ENCODE data around the gene GASK1A. TPM values are rescaled to one million over a fixed set of nuclear protein-coding genes. Genes with fewer than 3 reads are reported as not detected.

The GASK1A gene
- total RNA-seq, 2 donors from 2014 or later: not detected

DNA sequence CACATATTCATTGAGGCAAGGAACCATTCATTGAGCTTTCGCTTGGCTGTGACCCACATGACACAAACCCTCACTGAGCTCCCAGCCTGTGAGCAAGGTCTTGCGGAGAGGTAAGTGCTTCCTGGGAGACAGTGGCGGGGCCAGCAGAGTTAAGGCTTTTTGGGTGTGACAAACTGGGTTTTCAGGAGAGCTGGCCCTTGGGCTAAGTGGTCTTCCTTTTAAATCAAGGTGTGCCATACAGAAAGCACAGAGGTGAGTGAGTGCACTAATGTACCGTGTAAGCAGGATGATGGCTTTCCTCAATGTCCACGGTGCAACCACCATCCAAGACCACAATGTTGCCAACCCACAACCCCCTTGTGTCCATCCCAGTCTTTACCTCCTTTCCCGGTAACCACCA is 98.2 kb downstream of the GASK1A start:
- Mint-ChIP-seq H3K36me3 (peaks cover 28 to 30% of the 10 kb centered on the region in 2 donors), H3K27ac (no peak overlapping the region), H3K9me3 (no peaks in the 10 kb centered on the region)
- ATAC-seq (no peak), DNase-seq (ENCODE audit: low spot score in 2 of 2) (no peak)

DNA sequence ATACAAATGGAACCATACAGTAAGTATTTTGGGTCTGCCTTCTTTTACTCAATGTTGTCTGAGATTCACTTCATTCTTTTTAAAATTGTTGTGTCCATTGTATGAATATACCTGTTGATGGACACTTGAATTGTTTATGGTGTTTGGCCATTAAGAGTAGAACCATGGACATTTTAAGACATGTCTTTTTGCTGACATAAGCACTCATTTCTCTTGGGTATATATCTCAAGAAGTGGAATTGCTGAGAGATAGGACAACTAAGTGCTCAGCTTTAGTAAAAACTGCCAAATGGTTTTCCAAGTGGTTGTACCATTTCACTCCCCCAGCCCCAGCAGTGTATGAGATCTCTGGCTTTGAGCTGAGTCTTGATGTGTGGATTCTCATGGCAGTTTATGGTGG is 98.6 kb downstream of the GASK1A start:
- no peak for ATAC-seq
- Mint-ChIP-seq H3K27ac (no peak overlapping the region), H3K9me3 (no peaks in the 10 kb centered on the region), H3K36me3 (peaks cover 28 to 34% of the 10 kb centered on the region in 2 donors)
- DNase-seq (ENCODE audit: low spot score in 2 of 2): no peak

DNA sequence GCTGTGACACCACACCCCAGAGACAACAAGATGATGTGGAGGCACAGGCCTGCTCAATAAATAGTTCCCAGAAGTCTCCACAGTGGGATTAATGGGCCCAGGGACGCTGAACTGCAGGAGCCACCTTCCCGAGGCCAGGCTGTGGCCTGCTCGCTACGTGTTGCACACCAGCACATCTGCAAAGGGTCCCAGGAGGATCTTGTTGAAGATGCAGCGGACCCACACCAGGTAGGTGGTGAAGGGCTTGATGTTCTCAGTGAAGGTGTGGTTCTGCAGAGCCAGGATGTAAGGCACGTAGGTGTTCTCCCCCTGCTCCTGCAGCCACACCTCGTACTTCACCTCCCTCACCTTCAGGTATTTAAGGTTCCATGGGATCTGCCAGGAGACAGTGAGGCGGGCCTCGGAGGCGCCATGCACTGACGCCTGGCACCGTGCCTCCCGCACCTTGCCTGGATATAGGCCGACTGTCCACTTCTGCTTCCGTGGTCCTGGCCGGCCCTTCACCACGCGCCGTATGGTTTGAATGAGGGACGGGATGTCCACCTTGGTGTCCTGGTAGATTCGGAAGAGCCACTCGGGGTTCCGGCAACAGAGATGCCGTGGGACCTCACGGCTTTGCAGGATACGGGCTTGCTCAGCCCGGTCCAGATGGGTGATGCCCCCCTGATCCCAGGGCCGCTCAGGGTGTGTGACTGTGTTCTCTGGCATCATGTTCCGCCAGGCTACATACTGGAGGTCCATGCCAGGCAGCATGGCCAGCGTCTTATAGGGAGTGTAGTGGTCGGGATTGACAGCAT is 100.6 kb downstream of the GASK1A start:
- no peak overlapping the region for H3K27ac Mint-ChIP-seq
- ATAC-seq (no peak), DNase-seq (ENCODE audit: low spot score in 2 of 2) (no peak)
- peaks cover 0 to 6% of the 10 kb centered on the region in 2 donors for H3K9me3 Mint-ChIP-seq
- peaks cover 34 to 51% of the 10 kb centered on the region in 2 donors for H3K36me3 Mint-ChIP-seq

DNA sequence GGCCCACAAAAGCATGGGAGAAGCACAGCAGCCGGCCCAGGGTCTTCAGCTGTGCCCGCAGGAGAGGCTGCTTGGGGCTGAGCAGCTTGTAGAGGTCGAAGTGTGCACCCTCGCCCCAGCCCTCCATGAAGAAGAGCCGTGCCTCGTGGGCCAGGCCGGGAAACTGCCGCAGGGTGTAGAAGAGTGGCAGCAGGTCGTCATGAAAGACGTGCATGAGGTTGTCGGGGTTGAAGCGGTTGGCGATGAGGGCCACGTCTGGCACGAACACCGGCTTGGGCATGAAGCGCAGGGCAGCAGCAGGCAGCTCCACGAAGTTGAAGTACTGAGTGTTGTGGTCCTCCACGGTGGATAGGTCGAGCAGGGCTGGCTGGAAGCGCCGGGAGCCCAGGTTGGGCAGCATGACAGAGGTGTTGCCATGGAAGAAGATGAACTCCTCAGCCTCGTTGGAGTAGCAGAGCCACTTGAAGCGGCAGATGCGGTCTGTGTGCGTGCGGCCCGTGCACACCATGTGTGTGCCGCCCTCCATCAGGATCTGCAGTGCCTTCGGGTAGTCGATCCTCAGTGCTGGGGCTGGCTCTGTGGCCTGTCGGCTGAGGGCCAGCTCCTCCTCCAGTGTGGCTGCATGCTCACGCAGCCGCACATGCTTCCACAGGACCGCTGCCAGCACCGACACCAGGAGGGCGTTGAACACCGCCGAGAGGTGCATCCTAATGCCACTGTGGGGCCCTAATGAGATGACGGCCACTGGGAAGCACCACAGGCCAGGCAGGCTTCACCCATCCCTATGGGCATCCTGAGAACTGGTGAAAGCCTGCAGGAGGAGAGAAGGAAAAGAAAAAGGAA is 101.8 kb downstream of the GASK1A start:
- no peak for DNase-seq (ENCODE audit: low spot score in 2 of 2)
- H3K9me3 Mint-ChIP-seq: peaks cover 0 to 9% of the 10 kb centered on the region in 2 donors
- peaks cover 38 to 55% of the 10 kb centered on the region in 2 donors for H3K36me3 Mint-ChIP-seq
- H3K27ac Mint-ChIP-seq: peak overlapping the region in 1 of 2 donors; percentile 66
- no peak for ATAC-seq

DNA sequence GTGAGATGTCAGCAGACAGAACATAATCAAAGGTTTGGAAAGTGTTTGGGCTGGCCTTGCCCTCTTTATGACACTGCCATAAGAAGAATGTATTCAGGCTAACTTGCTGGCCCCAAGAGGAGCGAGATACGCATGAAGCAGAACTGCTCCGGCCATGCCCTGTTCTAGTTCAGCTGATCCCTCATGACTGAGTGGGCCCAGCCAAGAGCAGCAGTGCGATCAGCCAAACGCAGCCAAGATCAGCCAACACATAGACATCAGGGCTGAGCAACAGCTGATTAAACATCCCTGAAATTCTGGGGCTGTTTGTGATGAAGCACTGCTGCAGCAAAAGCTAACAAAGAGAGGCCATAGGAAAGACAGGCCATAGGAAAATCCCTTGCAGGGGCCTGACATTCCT is 102.7 kb downstream of the GASK1A start:
- no peak for ATAC-seq
- H3K36me3 Mint-ChIP-seq: peaks cover 38 to 55% of the 10 kb centered on the region in 2 donors

DNA sequence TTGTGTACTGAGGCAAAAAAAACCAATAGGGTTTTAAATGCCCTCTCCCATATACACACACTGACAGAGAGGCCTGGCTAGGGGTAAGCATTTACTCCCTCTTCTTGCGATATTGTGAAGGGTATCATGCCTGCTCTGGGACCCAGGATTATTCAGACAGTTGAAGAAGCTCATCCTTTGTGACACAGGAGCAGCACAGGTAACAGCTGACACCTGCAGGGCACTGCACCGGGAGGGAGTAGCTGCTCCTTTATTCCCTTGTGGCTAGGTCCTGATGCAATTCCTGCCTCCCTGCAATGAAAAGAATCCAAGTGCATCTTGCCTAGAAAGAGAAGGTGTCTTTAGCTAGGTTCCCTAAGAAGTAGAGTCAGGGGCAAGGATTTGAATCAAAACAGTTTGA is 103.3 kb downstream of the GASK1A start:
- Mint-ChIP-seq H3K9me3 (peaks cover 0 to 9% of the 10 kb centered on the region in 2 donors), H3K27ac (no peak overlapping the region), H3K36me3 (peaks cover 38 to 55% of the 10 kb centered on the region in 2 donors)
- ATAC-seq (no peak), DNase-seq (ENCODE audit: low spot score in 2 of 2) (no peak)

More for the DNA sequence above, 102.7 kb downstream of the GASK1A start:
- Mint-ChIP-seq H3K9me3 (peaks cover 0 to 9% of the 10 kb centered on the region in 2 donors), H3K27ac (no peak overlapping the region)
- no peak for DNase-seq (ENCODE audit: low spot score in 2 of 2)

DNA sequence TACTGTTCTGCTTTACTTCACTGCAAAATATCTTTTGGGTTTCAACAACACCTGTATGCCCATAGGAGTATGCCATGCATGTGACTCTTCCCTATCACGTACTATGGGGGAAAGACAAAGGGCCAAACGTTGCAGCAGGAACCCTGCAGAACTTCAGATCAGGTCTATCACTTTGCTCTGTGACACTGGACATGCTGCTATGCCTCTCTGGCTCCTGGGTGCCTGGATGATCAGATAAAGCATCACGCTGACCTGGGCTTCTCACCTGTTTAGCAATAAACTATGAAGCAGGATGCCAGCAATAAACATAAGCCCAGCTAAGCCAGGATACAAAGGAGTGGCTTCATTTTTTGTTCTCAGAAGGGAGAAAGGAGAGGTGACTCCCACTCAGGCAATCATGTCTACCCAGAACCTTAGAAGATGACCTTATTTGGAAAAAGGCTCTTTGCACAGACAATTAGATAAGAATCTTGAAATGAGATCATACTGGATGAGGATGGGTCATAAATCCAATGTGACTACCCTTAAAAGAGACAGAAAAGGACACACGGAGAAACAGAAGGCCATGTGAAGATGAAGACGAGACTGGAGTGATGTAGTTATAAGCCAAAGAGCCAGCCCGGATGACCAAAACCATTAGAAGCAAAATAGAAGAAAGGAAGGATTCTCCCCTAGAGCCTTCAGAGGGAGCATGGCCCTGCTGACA is 107.5 kb downstream of the GASK1A start:
- no peak for ATAC-seq

DNA sequence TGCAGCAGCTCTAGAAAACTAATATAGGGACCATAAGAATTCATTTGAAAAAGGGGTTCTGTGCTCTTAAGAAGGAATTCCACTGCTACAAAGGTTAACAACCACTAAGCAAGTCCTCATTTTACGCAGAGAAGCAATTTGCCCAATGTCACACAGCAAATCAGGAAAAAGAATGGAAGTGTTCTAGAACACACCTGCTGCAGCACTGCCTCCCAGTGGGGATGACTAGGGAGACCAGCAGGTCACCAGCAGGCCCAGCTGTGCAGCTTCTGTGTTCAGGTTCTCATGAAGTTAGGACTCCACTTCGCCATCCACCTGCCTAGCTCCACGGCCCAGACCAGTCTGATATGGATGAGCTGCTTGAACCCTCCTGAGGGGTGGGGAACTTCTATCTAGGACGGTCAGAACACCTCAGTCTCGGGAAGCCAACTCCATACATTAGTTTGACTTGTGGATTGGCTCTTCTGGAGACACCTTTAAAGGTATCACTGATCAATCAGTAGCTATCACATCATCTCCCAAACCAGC is 108.2 kb downstream of the GASK1A start:
- no peak for ATAC-seq
- Mint-ChIP-seq H3K36me3 (peaks cover 9 to 24% of the 10 kb centered on the region in 2 donors), H3K27ac (no peak overlapping the region), H3K9me3 (peaks cover 0 to 9% of the 10 kb centered on the region in 2 donors)
- DNase-seq (ENCODE audit: low spot score in 2 of 2): no peak

More for the DNA sequence above, 107.5 kb downstream of the GASK1A start:
- Mint-ChIP-seq H3K36me3 (peaks cover 9 to 26% of the 10 kb centered on the region in 2 donors), H3K27ac (no peak overlapping the region), H3K9me3 (peaks cover 0 to 9% of the 10 kb centered on the region in 2 donors)
- DNase-seq (ENCODE audit: low spot score in 2 of 2): no peak

DNA sequence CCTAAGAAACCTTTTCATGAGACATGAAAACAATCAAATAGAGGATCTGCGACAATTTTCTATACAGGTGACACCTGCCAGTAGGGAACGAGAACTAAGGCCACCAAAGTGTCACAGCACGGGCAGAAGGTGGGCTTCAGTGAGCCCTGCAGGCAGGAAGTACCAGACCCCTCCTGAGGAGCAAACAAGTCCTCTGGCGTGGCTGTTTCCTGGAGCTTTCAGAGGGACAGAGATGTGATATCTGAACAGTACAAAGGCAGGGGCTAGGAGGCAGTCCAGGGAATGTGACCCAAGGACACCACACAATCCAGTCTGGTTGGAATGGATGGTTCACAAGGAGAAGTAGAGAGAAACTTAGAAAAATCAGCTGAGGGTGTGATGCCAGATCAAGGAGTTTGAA is 110.0 kb downstream of the GASK1A start:
- no peak for ATAC-seq
- Mint-ChIP-seq H3K36me3 (peaks cover 4 to 10% of the 10 kb centered on the region in 2 donors), H3K27ac (no peak overlapping the region), H3K9me3 (peaks cover 0 to 6% of the 10 kb centered on the region in 2 donors)
- no peak for DNase-seq (ENCODE audit: low spot score in 2 of 2)

DNA sequence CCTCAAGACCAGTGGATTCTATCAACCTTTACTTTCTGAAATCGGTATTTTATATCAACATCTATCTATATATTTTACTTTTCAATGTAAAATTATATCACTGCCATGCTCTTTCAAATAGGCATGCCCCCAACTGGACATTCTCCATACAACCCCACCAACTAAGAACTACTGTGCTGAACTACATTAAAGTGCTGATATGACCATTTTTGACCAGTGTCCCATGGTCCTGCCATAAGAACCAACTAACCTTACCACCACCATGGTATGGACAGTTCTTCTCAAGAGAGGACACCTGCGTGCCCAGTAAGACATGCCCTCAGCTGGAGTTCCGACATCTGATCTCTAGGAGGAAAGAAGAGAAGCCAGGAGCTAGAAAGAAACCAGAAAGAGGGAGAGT is 111.1 kb downstream of the GASK1A start:
- no peaks in the 10 kb centered on the region for H3K9me3 Mint-ChIP-seq
- no peak for DNase-seq (ENCODE audit: low spot score in 2 of 2)
- no peak for ATAC-seq
- H3K27ac Mint-ChIP-seq: no peak overlapping the region
- H3K36me3 Mint-ChIP-seq: no peaks in the 10 kb centered on the region

DNA sequence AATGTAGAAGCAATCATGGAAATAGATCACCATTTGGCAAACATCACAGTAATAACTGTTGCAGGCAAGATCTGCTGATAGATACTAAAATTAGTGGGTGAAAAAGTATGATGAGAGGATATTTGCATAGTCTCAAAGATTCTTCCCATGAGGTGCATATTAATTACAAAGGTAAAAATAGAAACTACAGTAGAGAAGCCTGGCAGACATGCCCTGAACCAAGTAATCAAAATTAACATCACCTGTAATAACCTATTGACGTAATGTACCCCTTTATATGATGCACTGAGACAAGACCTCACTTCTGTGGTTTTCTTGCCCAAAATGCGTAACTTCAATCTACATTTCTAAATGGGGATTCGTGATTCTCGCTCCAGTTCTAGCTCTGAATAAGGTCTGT is 112.4 kb downstream of the GASK1A start:
- H3K36me3 Mint-ChIP-seq: no peaks in the 10 kb centered on the region
- H3K9me3 Mint-ChIP-seq: no peaks in the 10 kb centered on the region
- no peak overlapping the region for H3K27ac Mint-ChIP-seq
- DNase-seq (ENCODE audit: low spot score in 2 of 2) (no peak), ATAC-seq (no peak)

DNA sequence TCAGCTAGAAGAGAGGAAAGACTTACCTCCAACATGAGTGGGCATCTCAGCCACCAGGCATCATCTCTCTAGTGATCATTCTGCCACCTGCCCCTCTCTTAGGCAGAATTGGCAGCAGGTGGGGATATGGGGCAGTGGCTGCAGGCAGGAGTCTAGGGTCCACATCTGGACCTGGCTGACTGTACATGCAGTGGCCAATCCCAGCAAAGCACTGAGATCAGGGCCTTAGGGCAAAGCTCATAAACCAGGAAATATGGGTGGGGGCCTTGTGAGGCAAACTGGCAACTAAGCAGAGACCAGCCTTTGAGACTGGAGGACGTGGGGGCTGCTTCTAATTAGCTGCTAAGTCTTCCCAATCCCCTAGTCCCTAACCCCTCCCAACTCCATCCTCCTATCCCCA is 113.9 kb downstream of the GASK1A start:
- DNase-seq (ENCODE audit: low spot score in 2 of 2): no peak
- no peaks in the 10 kb centered on the region for H3K9me3 Mint-ChIP-seq
- no peak for ATAC-seq
- H3K27ac Mint-ChIP-seq: no peak overlapping the region
- H3K36me3 Mint-ChIP-seq: no peaks in the 10 kb centered on the region

DNA sequence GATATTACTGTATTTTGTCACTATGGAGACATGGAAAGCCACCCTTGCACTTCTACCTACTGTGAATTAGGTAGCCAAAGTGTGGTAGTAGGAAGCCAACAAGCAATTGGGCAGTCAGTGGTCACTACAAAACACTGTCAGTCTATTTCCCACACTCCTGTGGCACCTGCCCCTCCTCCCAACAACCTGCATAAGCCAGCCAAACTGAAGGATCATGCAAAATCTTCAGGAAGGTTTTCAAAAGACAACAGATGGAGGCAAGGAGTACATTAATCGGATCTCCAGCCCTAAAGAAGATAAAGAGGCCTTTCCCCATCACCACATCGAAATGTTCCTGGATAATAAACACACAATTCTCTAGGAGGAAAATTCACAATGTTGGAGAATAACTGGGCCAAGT is 114.9 kb downstream of the GASK1A start:
- DNase-seq (ENCODE audit: low spot score in 2 of 2) (no peak), ATAC-seq (no peak)
- H3K27ac Mint-ChIP-seq: no peak overlapping the region
- H3K9me3 Mint-ChIP-seq: no peaks in the 10 kb centered on the region
- no peaks in the 10 kb centered on the region for H3K36me3 Mint-ChIP-seq

DNA sequence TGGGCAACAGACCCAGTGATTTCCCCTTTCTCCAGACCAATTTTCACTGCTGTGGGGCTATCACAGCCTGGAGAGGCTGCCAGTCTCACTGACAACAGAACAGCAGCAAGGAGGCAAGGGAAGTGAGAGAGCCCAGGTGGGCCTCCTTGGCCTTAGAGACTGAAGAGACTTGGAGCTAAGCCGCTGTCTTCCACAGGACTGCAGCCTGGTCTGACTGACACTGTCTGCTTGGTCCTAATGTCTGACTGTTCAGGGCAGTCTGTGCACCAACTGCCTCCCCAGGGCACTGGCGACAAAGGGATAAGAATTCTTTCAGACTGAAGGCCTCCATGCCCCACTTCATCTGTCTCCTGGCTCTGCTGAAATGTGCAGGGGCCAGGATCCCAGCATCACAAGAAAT is 115.3 kb downstream of the GASK1A start:
- H3K9me3 Mint-ChIP-seq: no peaks in the 10 kb centered on the region
- no peaks in the 10 kb centered on the region for H3K36me3 Mint-ChIP-seq
- ATAC-seq (no peak), DNase-seq (ENCODE audit: low spot score in 2 of 2) (no peak)
- no peak overlapping the region for H3K27ac Mint-ChIP-seq

DNA sequence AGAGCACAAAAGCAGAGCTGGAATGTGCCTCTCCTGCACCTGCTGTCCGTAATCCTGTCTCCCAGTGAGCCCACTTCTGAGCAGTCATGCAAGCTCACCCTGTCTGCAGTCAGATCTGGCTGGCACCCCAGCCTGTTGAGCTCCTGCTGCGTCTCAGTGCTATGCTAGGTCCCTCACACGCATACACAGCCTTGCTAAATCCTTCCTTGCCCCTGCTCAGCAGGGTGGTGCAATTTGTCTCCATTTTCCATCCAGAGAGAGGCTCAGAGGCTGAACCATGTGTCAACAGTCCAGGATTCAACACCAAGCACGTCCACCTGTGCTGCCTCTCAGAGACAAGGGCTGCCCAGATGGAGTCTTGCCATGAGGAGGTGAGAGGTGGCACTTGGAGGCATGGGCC is 115.7 kb downstream of the GASK1A start:
- Mint-ChIP-seq H3K27ac (peak overlapping the region in 1 of 2 donors; percentile 22), H3K9me3 (no peaks in the 10 kb centered on the region), H3K36me3 (no peaks in the 10 kb centered on the region)
- ATAC-seq (no peak), DNase-seq (ENCODE audit: low spot score in 2 of 2) (no peak)

DNA sequence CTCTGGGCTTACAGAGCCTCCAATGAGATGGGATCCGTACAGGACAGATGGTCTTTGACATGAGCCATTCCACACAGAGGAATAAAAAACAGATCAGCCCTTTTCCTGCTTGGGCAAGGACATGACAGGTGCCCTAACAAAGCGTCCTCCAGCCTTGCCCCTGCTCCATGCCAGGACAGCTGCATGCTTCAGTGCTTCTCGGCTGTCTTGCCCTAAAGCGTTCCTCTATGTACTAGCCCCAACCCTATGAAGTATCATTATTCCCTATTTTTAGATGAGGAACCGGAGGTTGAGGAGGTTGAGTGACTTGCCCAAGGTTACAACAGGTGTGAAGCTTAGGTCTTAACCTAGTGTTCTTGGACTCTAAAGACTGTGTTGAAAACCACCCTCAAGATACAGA is 116.3 kb downstream of the GASK1A start:
- ATAC-seq (no peak), DNase-seq (ENCODE audit: low spot score in 2 of 2) (no peak)
- Mint-ChIP-seq H3K36me3 (no peaks in the 10 kb centered on the region), H3K27ac (peak overlapping the region in 1 of 2 donors; percentile 22), H3K9me3 (no peaks in the 10 kb centered on the region)

DNA sequence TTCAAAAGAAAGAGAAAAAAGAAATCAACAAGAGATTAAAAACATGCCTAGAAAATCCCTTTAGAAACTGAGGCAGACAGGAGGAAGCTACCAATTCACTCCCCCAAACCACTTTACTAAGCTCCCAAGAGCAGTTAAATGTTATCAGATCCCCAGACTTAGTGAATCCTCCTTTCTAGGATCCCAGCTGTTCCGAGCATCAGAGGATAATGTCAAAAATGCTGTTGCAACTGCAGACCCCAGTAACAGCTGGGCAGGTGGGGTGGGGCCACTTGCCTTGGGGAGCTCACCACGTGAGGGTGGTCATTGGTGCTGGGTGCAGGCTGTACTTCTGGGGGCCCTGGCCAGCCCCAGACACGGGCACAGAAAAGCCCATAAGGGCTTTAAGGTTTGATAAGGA is 117.7 kb downstream of the GASK1A start:
- DNase-seq (ENCODE audit: low spot score in 2 of 2) (no peak), ATAC-seq (no peak)
- no peaks in the 10 kb centered on the region for H3K9me3 Mint-ChIP-seq
- peak overlapping the region in 1 of 2 donors; percentile 60 for H3K27ac Mint-ChIP-seq
- no peaks in the 10 kb centered on the region for H3K36me3 Mint-ChIP-seq

All from activated naive CD4-positive, alpha-beta T cell treated with anti-CD3 and anti-CD28 coated beads, Interleukin-2, amount 50 U/mL, for 72 hours (primary cell).